C4-2B (cell line): Measurements from ENCODE around the gene PPA2.

ENCODE experiments used
- H3K27ac ChIP-seq: fragments of 450-650 bp; 2 replicates; pipeline ENCODE4 v1.5.1; 2017
- CTCF ChIP-seq: fragments of 450-650 bp; conservative IDR thresholded peaks from 2 replicates; pipeline ENCODE4 v1.5.1; 2017; ENCODE audit warnings: mild to moderate bottlenecking
- ZFX ChIP-seq: fragments of 450-650 bp; IDR thresholded peaks from 2 replicates; pipeline ENCODE4 v1.6.1; 2017

PPA2 gene

GRCh38 chr4:105458001-105458400 is 15.9 kb downstream of the PPA2 start:
- H3K27ac ChIP-seq, result no peak overlapping the region
- no peak for TF ChIP-seq ZFX

GRCh38 chr4:105455998-105456397 is 17.9 kb downstream of the PPA2 start:
- TF ChIP-seq CTCF (no peak), ZFX (no peak)
- H3K27ac ChIP-seq, result no peak overlapping the region

- TF ChIP-seq CTCF, result no peak
- no peak for TF ChIP-seq ZFX
- no peak overlapping the region for H3K27ac ChIP-seq
Measured at GRCh38 chr4:105455182-105455581, 18.7 kb downstream of the PPA2 start.

- TF ChIP-seq ZFX (no peak), CTCF (no peak)
- H3K27ac ChIP-seq, result no peak overlapping the region
Measured at GRCh38 chr4:105453550-105454205, 20.2 kb downstream of the PPA2 start.

GRCh38 chr4:105451346-105451745 is 22.5 kb downstream of the PPA2 start:
- TF ChIP-seq ZFX (no peak), CTCF (no peak)
- H3K27ac ChIP-seq, result no peak overlapping the region

GRCh38 chr4:105440890-105441289 is 33.0 kb downstream of the PPA2 start:
- H3K27ac ChIP-seq, result no peak overlapping the region
- TF ChIP-seq ZFX (no peak), CTCF (peak; percentile 18; the same call in 1 of the 2 replicates)

- no peak overlapping the region for H3K27ac ChIP-seq
- TF ChIP-seq ZFX (no peak), CTCF (no peak)
Measured at GRCh38 chr4:105437637-105438036, 36.2 kb downstream of the PPA2 start.

- no peak overlapping the region for H3K27ac ChIP-seq
- TF ChIP-seq CTCF (no peak), ZFX (no peak)
Measured at GRCh38 chr4:105436414-105436813, 37.4 kb downstream of the PPA2 start.
